ENCODE results near the gene PSEN2.

Gene PSEN2

DNA sequence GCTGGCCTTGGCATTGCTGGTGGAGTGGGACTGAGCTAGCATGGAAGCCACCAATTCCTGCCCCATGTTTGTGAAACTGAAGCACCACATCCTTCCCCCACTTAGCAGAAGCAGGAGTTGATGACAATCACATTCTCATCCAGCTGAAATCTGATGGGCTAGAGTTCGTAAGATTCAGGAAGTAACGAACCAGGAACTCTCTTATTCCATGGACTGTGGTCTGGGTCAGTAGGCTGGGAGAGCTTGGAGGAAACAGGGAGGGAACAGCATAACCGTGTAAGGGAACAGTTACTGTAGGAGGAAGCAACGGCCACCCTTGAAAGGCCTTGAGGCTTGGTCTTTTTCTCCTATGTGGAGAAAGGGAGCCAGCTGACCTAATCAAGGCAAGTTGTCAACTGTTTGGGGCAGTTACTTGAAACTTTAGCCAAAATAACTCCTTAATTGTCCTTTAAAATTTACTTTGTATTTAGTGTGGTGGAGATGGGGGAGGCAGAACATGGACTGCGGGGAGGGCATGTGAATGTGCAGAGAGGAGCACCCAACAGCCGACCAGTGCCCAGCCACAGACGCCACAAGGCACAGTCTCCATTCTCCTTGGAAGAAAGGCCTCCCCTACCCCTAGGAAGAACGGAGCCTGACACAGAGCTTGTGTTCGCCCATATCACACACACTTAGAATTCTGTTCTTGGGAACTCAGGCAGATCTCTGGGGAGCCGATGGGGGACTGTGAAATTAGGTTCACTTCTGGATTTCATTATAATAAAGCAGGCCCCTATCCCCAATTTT, 67.7 kb downstream of the PSEN2 start:
- Mint-ChIP-seq H3K9me3 (peaks cover 18% of the 10 kb centered on the region), H3K27ac (peak overlapping the region; percentile 98), H3K4me1 (peaks cover 39% of the 10 kb centered on the region), H3K27me3 (peaks cover 3% of the 10 kb centered on the region), H3K4me3 (peak overlapping the region; percentile 81), H3K36me3 (peaks cover 13% of the 10 kb centered on the region)
- DNase-seq = no peak
- CTCF ChIA-PET = interaction anchor here (1.3 to 1.4 kb wide), 3 partner anchors 25 to 109 kb away, joined by 3 to 6 read pairs (median 4); no protein-coding TSS in a partner anchor

DNA sequence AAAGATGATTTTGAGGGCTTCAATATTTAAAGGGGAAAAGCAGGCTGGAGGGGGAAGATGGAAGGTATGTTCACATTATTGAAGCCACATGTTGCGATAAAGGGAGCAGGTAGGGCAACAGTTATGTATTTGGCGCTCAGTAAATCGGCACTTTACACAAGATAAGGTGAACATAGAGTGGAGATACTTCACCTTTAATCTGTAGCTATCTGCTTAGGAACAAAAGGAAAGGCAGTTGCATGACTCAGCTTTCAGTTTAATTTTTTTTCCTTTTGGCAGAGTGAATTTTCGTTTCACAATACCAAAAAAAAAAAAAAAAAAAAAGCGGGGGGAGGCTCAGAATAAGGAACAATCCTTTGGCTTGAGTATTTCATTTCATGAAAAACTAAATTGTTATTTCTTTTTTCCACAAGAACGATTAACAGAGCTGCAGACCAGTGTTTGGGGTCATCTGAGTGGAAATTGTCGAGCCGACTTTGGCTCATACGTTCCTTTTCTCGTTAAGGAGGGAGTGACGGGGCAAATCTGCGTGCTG, 68.6 kb downstream of the PSEN2 start:
- H3K27me3 Mint-ChIP-seq = peaks cover 3% of the 10 kb centered on the region
- H3K4me3 Mint-ChIP-seq = peak overlapping the region; percentile 81
- peak overlapping the region; percentile 98 for H3K27ac Mint-ChIP-seq
- CTCF ChIA-PET = interaction anchor here (1.1 to 1.4 kb wide), 3 partner anchors 26 to 112 kb away, joined by 3 to 6 read pairs (median 4); no protein-coding TSS in a partner anchor
- no peak for DNase-seq
- peaks cover 13% of the 10 kb centered on the region for H3K36me3 Mint-ChIP-seq
- H3K4me1 Mint-ChIP-seq = peaks cover 46% of the 10 kb centered on the region
- peaks cover 18% of the 10 kb centered on the region for H3K9me3 Mint-ChIP-seq

DNA sequence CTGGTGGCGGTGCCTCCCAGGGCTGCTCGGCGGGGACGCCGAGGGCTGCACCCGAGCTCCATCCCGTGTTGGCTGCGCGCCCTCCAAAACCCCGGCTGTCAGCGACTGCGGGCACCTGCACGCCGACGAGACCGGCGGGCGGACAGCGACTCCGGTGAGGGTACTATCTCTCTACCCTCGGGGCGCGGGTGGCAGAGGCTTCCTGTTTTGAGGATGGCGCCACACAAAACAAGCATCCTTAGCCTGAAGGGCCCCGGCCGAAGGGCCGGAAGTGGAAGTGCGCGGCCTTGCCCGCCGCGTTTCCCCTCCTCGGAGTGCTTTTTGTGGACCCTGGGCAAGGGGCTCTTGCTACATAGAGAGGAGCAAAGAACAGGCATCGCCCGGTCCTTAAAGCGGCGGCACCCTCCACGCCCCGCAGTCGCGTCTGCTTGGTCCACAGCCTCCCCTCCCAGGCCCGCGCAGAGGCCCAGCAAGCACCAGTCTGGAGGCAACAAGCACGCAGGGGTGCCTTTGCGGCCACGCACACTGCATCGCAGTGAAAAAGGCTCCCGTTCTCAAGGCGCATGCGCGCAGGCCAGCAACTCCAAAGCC, 69.1 kb downstream of the PSEN2 start:
- peak overlapping the region; percentile 81 for H3K4me3 Mint-ChIP-seq
- CTCF ChIA-PET = interaction anchor here (1.1 to 1.4 kb wide), 3 partner anchors 27 to 113 kb away, joined by 3 to 6 read pairs (median 4); no protein-coding TSS in a partner anchor
- H3K27me3 Mint-ChIP-seq = peaks cover 3% of the 10 kb centered on the region
- peaks cover 12% of the 10 kb centered on the region for H3K36me3 Mint-ChIP-seq
- peak overlapping the region; percentile 98 for H3K27ac Mint-ChIP-seq
- peak; percentile 80 for DNase-seq
- peaks cover 46% of the 10 kb centered on the region for H3K4me1 Mint-ChIP-seq
- H3K9me3 Mint-ChIP-seq = peaks cover 13% of the 10 kb centered on the region

DNA sequence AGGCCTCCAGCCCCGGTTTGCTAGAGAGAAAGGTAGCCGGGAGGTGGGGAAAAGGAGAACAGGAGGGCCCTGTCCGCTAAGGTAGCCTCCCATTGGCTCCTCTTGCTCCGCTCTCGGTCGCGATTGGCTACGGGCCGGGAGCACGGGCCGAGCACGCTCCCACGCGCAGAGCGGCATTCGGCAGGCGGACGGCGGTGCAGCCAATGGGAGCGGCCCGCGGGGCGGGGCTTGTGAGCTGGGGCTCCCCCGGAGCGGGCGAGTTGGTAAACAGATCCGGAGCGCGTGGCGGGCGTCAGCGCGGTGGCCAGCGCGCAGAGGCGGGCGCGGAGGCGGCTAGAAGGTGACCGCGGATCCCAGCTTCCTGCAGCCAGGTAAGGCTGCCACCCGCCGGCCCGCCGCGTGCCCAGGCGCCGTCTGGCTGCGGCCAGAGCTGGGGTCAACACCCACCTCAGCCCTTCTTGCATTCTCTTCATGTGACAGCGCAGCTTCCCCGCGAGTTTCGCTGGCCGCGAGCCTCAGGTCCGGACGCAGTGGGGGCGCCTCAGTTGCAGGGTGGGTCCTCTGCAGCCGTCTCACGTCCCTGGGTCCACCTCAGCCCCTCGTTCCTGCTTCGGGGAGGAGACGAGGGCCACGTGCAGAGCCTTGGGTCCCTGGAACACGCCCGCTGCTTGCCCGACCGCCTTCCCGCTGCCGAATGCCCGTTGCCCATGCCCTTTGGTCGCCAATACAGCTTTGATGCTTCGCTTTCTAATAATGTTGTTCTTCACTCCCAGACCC, 69.8 kb downstream of the PSEN2 start, which contains the start of gene COQ8A:
COQ8A (plus strand) TSS at position 266 of the 777 bp plus-strand sequence. CDS start 21,092 bp downstream, outside the sequence.
- peaks cover 46% of the 10 kb centered on the region for H3K4me1 Mint-ChIP-seq
- peak within 1 kb of the TSS; percentile 81 for H3K4me3 Mint-ChIP-seq
- H3K36me3 Mint-ChIP-seq = peaks cover 8% of the 10 kb centered on the region
- CTCF ChIA-PET = no interaction called here
- peaks cover 3% of the 10 kb centered on the region for H3K27me3 Mint-ChIP-seq
- peak; percentile 99 for DNase-seq
- peak within 1 kb of the TSS; percentile 98 for H3K27ac Mint-ChIP-seq
- H3K9me3 Mint-ChIP-seq = peaks cover 7% of the 10 kb centered on the region

GRCh38 chr1:226940806-226941067, 70.3 kb downstream of the PSEN2 start:
- CTCF ChIA-PET = no interaction called here
- H3K36me3 Mint-ChIP-seq = peaks cover 3% of the 10 kb centered on the region
- H3K4me3 Mint-ChIP-seq = peak overlapping the region; percentile 81
- DNase-seq = no peak
- peaks cover 3% of the 10 kb centered on the region for H3K27me3 Mint-ChIP-seq
- peaks cover 2% of the 10 kb centered on the region for H3K9me3 Mint-ChIP-seq
- peak overlapping the region; percentile 98 for H3K27ac Mint-ChIP-seq
- peaks cover 46% of the 10 kb centered on the region for H3K4me1 Mint-ChIP-seq

DNA sequence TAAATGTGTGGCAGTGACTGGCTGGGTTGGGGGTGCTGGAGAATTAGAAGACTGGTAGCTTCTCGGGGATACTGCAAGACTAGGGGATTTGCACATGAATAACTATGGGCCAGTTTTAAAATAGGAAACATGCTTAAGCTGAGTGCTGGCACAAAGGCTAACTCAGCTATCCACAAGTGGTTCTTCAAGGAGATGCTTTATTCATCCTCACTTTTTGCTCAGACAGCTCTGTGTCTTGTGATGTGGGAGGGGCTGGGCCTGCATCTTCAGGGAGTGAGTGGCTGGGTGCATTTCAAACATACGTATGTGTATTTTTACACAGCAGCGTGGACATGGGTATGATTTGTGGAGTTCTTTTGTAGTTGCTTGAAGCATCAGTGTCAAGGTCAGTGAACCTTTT, 72.0 kb downstream of the PSEN2 start:
- no peaks in the 10 kb centered on the region for H3K9me3 Mint-ChIP-seq
- no peak overlapping the region for H3K4me3 Mint-ChIP-seq
- no peak for DNase-seq
- CTCF ChIA-PET = no interaction called here
- peaks cover 1% of the 10 kb centered on the region for H3K36me3 Mint-ChIP-seq
- H3K4me1 Mint-ChIP-seq = peaks cover 41% of the 10 kb centered on the region
- H3K27me3 Mint-ChIP-seq = peaks cover 3% of the 10 kb centered on the region
- no peak overlapping the region for H3K27ac Mint-ChIP-seq

DNA sequence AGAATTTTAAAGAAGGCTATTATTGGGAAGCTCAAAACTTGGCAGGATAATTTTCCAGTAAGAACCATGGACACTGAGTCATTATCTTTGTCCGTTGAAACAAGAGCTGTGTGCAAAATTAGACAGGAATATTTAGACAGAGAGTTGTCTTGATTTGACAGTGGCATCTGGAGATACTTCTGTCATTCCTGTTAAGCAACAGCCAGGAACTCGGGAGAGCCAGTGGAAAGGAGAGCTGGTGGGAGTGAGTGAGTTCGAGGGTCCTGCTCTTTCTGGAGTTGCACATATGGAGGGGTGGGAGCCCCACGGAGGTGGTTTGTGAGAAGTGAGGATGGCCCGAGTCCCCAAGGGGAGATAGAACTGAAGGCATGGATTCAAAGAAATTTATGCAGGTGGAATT, 72.7 kb downstream of the PSEN2 start:
- Mint-ChIP-seq H3K27ac (no peak overlapping the region), H3K9me3 (no peaks in the 10 kb centered on the region), H3K4me3 (no peak overlapping the region), H3K4me1 (peaks cover 33% of the 10 kb centered on the region), H3K36me3 (peaks cover 1% of the 10 kb centered on the region), H3K27me3 (peaks cover 3% of the 10 kb centered on the region)
- DNase-seq = no peak
- CTCF ChIA-PET = interaction anchor here (0.6 kb wide), 1 partner anchor 59 kb away, joined by 4 read pairs; no protein-coding TSS in a partner anchor

GRCh38 chr1:226943927-226944326, 73.5 kb downstream of the PSEN2 start:
- CTCF ChIA-PET = no interaction called here
- Mint-ChIP-seq H3K27me3 (peaks cover 3% of the 10 kb centered on the region), H3K4me1 (peaks cover 25% of the 10 kb centered on the region), H3K27ac (no peak overlapping the region), H3K9me3 (no peaks in the 10 kb centered on the region), H3K4me3 (no peak overlapping the region), H3K36me3 (peaks cover 1% of the 10 kb centered on the region)
- DNase-seq = no peak

DNA sequence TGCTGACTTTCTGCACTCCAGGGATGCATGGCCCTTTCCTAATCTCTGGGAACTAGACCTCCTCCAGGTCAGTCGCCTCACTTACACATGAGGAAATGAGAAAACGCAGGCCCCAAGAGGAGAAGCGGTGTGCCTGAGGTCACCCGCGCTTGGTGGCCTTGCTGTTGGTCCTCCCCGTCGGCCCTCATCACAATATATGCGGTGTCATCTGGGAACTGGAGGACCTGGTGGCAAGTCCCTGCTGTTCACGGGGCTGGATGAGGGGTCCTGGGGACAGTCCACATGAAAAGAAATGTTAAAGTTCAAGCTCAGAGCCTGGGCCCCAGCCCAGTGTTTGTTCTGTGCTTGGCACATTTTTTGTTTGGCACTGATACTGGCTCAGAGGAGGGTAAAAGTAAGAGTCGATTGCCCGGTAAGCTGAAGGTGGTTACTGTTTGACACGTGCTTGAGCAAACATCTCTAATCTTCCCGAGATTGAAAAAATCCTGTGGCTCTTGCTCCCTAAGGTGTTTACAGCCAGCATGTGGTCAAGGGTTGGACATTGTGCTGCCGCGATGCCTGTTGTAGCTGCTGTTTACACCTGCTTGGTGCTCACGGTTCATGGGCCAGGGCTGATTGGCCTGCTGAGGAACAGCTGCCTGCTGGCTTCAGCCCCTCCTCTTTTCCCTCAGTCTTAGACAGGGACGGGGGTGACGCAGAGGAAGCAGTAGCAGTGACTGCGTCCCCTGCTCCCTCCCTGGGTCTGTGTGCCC, 74.9 kb downstream of the PSEN2 start:
- DNase-seq = no peak
- no peak overlapping the region for H3K27ac Mint-ChIP-seq
- CTCF ChIA-PET = no interaction called here

More for the DNA sequence above, 74.9 kb downstream of the PSEN2 start:
- Mint-ChIP-seq H3K27me3 (no peaks in the 10 kb centered on the region), H3K4me3 (no peak overlapping the region), H3K9me3 (no peaks in the 10 kb centered on the region), H3K36me3 (peaks cover 1% of the 10 kb centered on the region), H3K4me1 (peaks cover 25% of the 10 kb centered on the region)
